ENCODE measurements around the gene ALDH5A1. TPM values are rescaled to one million over a fixed set of nuclear protein-coding genes. Genes with fewer than 3 reads are reported as not detected.
A peak's percentile ranks its signal among the peaks of the same experiment; 100 is the strongest.

The ALDH5A1 gene
- total RNA-seq, 1 donor from 2014 or later = 0.64 TPM

- no peak for DNase-seq (ENCODE audit: low read depth in 2 of 2)
Observed at GRCh38 chr6:24522228-24523176, 27.7 kb downstream of the ALDH5A1 start.

DNA sequence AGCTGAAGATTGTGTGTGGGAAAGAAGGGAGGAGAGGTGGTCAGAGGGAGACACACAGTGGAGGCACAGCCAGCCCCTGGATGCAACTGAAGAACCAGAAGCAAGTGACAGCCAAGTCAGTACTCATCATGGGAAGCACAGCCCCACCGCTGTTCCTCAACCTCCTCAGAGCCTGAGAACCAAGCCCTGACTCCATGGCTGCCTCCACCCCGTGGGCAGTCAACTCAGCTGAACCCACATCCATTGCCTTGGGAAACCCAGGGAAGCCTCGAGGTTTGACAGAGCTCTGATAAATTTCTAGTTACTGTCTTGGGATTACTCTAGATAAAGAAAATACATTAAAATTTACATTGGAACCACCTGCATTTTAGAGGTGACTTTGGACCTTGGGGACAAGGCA lies 29.6 kb downstream of the ALDH5A1 start:
- DNase-seq (ENCODE audit: low read depth in 2 of 2) = no peak

DNA sequence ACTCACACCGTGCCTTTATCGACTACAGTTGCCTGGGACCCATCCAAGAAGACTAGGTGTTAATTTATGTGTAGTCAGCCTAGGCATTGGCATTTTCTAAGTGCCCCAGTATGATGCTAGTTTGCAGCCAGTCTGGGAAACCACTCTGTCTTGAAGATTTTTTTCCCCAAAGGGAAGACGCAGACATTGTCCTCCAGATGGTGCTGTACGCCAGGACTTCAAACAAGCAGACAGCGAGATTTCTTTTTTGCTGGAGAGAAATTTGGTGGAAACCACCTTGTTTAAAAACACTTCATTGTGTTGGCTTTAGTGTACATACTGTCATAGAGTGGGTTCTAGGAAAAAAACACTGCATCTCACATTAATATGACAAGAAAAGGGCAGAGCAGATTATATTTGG lies 30.0 kb downstream of the ALDH5A1 start:
- DNase-seq (ENCODE audit: low read depth in 2 of 2) = peak in 1 of 2 donors; percentile 18

- no peak for DNase-seq (ENCODE audit: low read depth in 2 of 2)
Observed at GRCh38 chr6:24529985-24530384, 35.2 kb downstream of the ALDH5A1 start.

GRCh38 chr6:24534329-24534728 lies 39.6 kb downstream of the ALDH5A1 start:
- no peak for DNase-seq (ENCODE audit: low read depth in 2 of 2)

DNA sequence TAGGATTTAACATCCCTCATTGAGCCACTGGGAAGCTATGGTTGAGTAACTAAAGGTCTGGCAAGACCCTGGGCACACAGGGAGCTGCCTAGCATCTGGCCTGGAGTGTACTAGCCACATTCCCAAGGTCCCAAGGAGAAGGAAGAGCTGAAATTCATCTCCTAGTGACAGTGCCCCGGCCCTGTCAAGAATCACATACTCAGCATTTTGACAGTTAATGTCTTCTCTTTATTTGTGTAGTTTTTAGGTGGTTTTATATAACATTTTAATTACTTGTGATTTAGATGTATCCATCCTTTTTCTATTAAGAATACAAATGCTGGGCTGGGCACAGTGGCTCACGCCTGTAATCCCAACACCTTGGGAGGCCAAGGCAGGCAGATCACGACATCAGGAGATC lies 40.4 kb downstream of the ALDH5A1 start:
- no peak for DNase-seq (ENCODE audit: low read depth in 2 of 2)

DNA sequence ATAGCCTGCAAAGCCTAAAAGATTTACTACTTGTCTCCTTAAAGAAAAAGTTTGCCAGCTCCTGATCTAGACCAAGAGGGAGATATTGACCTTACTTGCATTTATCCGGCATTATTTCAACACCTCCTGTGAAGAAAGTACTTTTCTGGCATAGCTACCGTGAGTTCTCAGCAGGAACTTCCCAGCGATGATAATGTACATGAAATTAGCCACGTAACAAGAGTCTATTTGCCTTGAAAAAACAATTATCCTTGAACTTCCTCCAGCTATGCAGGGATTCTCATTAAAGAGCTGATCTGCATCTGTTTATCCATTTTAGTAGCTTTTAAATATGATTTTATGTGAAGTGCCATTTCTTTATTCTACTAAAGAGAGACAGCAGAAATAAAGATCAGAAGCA lies 41.7 kb downstream of the ALDH5A1 start:
- DNase-seq (ENCODE audit: low read depth in 2 of 2) = no peak

- DNase-seq (ENCODE audit: low read depth in 2 of 2) = no peak
Observed at GRCh38 chr6:24537082-24537699, 42.4 kb downstream of the ALDH5A1 start.

DNA sequence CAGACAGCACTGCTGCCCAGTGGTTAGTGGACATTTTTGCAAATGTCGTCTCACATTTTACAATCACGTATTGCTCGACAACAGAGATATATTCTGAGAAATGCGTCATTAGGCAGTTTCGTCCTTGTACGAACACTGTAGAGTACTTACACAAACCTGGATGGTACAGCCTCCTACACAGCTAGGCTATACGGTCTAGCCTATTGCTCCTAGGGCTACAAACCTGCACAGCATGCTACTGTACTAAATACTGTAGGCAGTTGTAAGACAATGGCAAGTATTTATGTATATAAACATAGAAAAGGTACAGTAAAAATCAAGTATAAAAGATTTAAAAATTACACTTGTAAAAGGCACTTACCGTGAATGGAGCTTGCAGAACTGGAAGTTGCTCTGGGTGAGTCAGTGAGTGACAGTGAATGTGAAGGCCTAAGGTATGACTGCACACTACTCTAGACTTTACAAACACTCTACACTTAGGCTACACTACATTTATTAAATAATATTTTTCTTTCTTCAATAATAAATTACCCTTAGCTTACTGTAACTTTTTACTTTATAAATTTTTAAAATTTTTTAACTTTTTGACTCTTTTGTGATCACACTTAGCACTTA lies 43.1 kb downstream of the ALDH5A1 start:
- DNase-seq (ENCODE audit: low read depth in 2 of 2) = no peak

DNA sequence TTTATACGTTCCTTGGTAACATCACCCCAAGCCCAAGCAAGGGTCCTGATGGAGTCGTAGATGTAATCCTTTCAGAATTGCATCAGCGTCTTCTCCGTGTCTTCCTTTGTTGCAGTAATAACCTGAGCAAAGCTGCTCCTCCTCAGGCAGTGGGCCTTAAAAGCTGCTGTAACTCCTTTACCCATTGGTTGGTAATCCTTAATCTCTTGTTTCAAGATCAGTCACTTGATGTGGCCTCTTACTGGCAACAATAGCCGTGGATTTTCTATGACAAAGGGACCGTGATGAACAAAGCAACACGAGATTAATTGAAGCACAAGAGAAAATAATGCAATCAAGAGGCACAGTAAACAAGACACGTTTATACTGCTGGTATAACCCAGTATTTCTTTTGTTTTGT lies 44.6 kb downstream of the ALDH5A1 start:
- no peak for DNase-seq (ENCODE audit: low read depth in 2 of 2)

GRCh38 chr6:24540197-24540596 lies 45.4 kb downstream of the ALDH5A1 start:
- DNase-seq (ENCODE audit: low read depth in 2 of 2) = no peak

DNA sequence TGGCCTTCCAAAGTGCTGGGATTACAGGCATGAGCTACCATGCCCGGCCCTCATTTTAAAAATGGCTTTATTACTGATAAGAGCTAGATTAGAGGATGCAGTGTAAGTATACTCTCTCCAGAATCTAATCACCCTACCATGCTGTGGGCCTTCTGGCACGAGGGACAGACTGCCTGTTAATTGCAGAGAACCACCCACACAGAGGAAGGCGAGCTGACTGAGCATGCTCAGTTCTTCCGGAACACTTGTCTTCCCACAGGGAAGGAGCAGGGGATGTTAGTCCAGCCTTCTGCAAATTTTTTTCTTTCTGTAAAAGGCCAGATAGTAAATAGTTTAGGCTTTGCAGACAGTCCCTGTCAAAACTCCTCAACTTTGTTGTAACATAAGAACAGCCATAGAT lies 48.9 kb downstream of the ALDH5A1 start:
- DNase-seq (ENCODE audit: low read depth in 2 of 2) = no peak

DNA sequence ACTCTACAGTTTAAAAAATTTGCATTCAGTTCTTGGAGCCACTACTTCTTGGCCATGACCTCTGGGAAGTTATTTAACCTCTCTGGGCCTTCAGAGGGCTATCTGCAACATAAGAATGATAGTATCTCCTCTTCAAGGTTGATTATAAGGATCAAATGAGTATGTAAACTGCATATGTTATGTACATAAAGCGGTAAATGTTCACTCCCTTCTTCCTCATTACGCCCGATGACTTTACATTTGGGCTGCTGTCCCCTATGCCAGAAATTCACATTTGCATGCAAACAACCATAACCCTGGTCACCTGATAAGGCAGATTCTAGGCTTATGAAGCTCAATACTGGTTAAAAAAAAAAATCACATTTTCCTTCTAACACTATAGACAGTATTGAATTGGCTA lies 50.4 kb downstream of the ALDH5A1 start:
- no peak for DNase-seq (ENCODE audit: low read depth in 2 of 2)

- DNase-seq (ENCODE audit: low read depth in 2 of 2) = no peak
Observed at GRCh38 chr6:24545691-24546090, 50.9 kb downstream of the ALDH5A1 start.

DNA sequence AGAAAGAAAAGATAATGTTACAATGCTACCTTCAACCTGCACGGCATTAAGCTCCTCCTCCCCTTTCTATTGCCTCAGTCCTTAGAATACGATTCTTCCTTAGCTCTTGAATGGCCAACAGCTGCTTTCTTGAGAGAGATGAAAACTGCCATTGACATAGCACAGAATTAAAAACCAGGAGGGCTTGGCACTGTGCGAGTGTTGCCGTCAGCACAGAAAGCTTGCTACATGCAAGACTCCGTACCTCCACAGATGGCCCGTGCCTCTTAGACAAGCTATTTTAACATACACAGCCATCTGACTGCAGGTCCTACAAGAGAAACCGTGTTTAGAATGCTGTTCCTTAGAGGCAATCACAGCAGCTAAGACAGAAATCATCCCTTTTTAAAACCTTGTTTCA lies 51.7 kb downstream of the ALDH5A1 start:
- DNase-seq (ENCODE audit: low read depth in 2 of 2) = no peak

- DNase-seq (ENCODE audit: low read depth in 2 of 2) = no peak
Observed at GRCh38 chr6:24547243-24547642, 52.5 kb downstream of the ALDH5A1 start.

DNA sequence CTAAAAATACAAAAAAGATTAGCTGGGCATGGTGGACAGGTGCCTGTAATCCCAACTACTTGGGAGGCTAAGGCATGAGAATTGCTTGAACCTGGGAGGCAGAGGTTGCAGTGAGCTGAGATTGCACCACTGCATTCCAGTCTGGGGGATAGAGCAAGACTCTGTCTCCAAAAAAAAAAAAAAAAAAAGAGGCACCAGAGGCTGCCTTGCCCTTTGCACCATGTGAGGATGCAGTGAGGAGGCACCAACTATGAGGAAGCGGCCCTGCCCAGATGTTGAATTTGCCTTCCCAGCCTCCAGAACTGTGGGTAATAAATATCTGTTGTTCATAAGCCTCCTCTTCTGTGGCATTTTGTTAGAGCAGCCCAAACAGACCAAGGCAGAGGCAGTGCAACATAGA lies 54.4 kb downstream of the ALDH5A1 start:
- DNase-seq (ENCODE audit: low read depth in 2 of 2) = no peak

GRCh38 chr6:24549674-24550353 lies 55.0 kb downstream of the ALDH5A1 start:
- DNase-seq (ENCODE audit: low read depth in 2 of 2) = no peak

- no peak for DNase-seq (ENCODE audit: low read depth in 2 of 2)
Observed at GRCh38 chr6:24551139-24551538, 56.4 kb downstream of the ALDH5A1 start.

- no peak for DNase-seq (ENCODE audit: low read depth in 2 of 2)
Observed at GRCh38 chr6:24554474-24554873, 59.7 kb downstream of the ALDH5A1 start.

DNA sequence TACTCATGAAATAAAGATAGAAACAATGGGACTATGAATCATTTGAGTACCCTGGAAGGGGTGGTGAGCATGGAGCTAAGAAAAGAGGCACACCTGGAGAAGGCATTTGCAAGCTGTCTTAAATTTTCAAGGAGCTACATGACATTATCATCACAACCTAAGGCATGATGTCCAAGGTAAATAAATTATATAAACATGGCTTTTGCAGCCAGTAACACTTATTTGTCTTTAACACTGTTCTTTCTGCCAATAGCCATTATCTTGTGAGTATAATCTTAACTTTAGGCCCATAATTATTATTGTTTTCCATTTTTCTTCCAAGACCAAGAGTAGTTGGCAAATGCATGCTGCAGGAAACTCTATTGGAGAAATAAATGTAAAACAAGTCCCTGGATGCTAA lies 63.7 kb downstream of the ALDH5A1 start:
- no peak for DNase-seq (ENCODE audit: low read depth in 2 of 2)

DNA sequence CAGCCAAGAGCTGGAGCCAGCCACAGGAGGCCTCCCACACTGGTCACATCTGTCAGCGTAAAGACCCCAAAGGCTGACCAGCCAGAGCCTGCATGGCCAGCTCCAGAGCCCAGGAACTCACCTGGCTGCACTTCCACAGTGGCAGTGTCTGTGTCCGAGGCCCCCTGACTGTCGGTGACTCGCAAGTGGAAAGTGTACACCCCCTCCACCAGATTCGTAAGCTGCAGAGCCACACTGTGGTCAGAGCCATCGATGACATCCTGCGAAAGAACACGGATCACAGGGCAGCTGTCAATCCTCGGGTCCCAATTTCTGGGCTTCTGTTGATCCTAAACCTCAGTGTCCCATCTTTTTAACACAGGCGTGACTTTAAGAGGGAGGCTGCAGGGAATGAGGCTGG lies 69.3 kb downstream of the ALDH5A1 start:
- no peak for DNase-seq (ENCODE audit: low read depth in 2 of 2)

Data from dermis microvascular lymphatic vessel endothelial cell (primary cell).